Skeletal muscle cell (primary cell): Measurements from ENCODE around the gene NCK2.

Source experiments
- DNase-seq: peaks from one replicate; pipeline ENCODE4 v3.0.0-alpha.2; 2010; ENCODE audit warnings: low read depth
- H3K4me3 ChIP-seq: 2 replicates; pipeline ENCODE4 v1.5.1; 2011; ENCODE audit warnings: low read depth, mild to moderate bottlenecking, control low read depth, low read length, moderate library complexity

NCK2 gene

GRCh38 chr2:105827351-105828096 lies 82.8 kb downstream of the NCK2 start:
- no peak overlapping the region for H3K4me3 ChIP-seq
- no peak for DNase-seq

- no peak overlapping the region for H3K4me3 ChIP-seq
- no peak for DNase-seq
Observed at GRCh38 chr2:105828558-105828957, 83.8 kb downstream of the NCK2 start.

- no peak for DNase-seq
- no peak overlapping the region for H3K4me3 ChIP-seq
Observed at GRCh38 chr2:105834931-105835330, 90.2 kb downstream of the NCK2 start.

GRCh38 chr2:105836341-105836740 lies 91.6 kb downstream of the NCK2 start:
- no peak for DNase-seq
- no peak overlapping the region for H3K4me3 ChIP-seq

GRCh38 chr2:105836840-105837692 lies 92.4 kb downstream of the NCK2 start:
- no peak overlapping the region for H3K4me3 ChIP-seq
- DNase-seq = no peak

- no peak for DNase-seq
- no peak overlapping the region for H3K4me3 ChIP-seq
Observed at GRCh38 chr2:105839793-105840192, 95.1 kb downstream of the NCK2 start.

- no peak overlapping the region for H3K4me3 ChIP-seq
- no peak for DNase-seq
Observed at GRCh38 chr2:105840933-105841332, 96.2 kb downstream of the NCK2 start.

GRCh38 chr2:105841551-105841950 lies 96.8 kb downstream of the NCK2 start:
- no peak overlapping the region for H3K4me3 ChIP-seq
- no peak for DNase-seq

- no peak for DNase-seq
- no peak overlapping the region for H3K4me3 ChIP-seq
Observed at GRCh38 chr2:105842555-105842954, 97.8 kb downstream of the NCK2 start.

- H3K4me3 ChIP-seq = no peak overlapping the region
- DNase-seq = no peak
Observed at GRCh38 chr2:105843476-105844374, 99.0 kb downstream of the NCK2 start.

GRCh38 chr2:105845976-105846375 lies 101.3 kb downstream of the NCK2 start:
- DNase-seq = no peak
- no peak overlapping the region for H3K4me3 ChIP-seq

GRCh38 chr2:105847056-105847455 lies 102.3 kb downstream of the NCK2 start:
- H3K4me3 ChIP-seq = no peak overlapping the region

GRCh38 chr2:105848367-105848766 lies 103.7 kb downstream of the NCK2 start:
- DNase-seq = no peak
- H3K4me3 ChIP-seq = no peak overlapping the region

More at GRCh38 chr2:105847056-105847455, 102.3 kb downstream of the NCK2 start:
- no peak for DNase-seq

- no peak overlapping the region for H3K4me3 ChIP-seq
- no peak for DNase-seq
Observed at GRCh38 chr2:105849431-105850179, 104.9 kb downstream of the NCK2 start.

GRCh38 chr2:105852066-105852465 lies 107.4 kb downstream of the NCK2 start:
- no peak overlapping the region for H3K4me3 ChIP-seq
- DNase-seq = no peak

- DNase-seq = no peak
- no peak overlapping the region for H3K4me3 ChIP-seq
Observed at GRCh38 chr2:105853354-105854088, 108.8 kb downstream of the NCK2 start.

- H3K4me3 ChIP-seq = no peak overlapping the region
- DNase-seq = no peak
Observed at GRCh38 chr2:105854972-105855371, 110.3 kb downstream of the NCK2 start.

- DNase-seq = no peak
- no peak overlapping the region for H3K4me3 ChIP-seq
Observed at GRCh38 chr2:105856581-105856980, 111.9 kb downstream of the NCK2 start.
